ENCODE measurements around the gene UAP1L1. TPM values are rescaled to one million over a fixed set of nuclear protein-coding genes. Genes with fewer than 3 reads are reported as not detected.

UAP1L1 gene
- total RNA-seq, 1 donor from 2014 or later, result 11.7 TPM

DNA sequence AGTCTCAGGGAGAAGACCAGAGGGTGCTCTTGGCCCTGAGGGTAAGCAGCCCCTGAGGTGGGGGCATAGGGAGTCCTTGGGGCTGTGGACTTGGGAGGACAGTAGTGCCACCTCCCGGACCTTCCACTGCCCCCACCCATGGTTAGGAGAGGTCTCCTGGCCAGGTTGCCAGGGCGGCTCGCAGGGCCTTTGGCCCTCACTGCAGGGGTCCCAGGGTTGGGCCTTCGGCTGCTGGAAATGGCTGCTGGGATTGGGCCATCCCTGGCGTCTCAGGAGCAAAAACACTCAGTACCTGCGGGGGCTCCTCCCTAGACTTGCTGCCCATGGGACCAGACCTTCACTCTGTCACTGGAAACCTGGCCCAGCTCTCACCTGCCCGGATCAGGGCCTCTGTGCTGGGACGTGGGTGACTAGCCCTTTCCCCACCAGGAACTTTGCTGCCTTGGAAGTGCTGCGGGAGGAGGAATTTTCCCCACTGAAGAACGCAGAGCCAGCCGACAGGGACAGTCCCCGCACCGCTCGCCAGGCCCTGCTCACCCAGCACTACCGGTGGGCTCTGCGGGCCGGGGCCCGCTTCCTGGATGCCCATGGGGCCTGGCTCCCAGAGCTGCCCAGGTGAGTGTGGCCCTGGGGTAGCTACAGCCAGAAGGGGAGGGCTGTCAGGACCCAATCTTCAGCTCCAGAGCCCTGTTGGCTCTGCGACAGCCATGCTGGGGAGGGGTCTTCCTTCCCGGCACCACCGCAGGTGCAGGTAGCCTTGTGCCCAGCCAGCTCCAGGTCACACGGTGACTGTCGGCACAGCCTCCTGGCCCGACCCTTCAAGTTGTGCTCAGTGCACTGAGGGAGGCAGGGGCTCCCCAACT lies 3.2 kb downstream of the UAP1L1 start:
- DNase-seq (ENCODE audit: low read depth), result no peak
- H3K36me3 ChIP-seq (ENCODE audit: control insufficient read depth, insufficient read depth, low read length), result peaks cover 4% of the 10 kb centered on the region
- peaks cover 6% of the 10 kb centered on the region for H3K27me3 ChIP-seq (ENCODE audit: control insufficient read depth, insufficient read depth, low read length)
- TF ChIP-seq, protein P1, sequence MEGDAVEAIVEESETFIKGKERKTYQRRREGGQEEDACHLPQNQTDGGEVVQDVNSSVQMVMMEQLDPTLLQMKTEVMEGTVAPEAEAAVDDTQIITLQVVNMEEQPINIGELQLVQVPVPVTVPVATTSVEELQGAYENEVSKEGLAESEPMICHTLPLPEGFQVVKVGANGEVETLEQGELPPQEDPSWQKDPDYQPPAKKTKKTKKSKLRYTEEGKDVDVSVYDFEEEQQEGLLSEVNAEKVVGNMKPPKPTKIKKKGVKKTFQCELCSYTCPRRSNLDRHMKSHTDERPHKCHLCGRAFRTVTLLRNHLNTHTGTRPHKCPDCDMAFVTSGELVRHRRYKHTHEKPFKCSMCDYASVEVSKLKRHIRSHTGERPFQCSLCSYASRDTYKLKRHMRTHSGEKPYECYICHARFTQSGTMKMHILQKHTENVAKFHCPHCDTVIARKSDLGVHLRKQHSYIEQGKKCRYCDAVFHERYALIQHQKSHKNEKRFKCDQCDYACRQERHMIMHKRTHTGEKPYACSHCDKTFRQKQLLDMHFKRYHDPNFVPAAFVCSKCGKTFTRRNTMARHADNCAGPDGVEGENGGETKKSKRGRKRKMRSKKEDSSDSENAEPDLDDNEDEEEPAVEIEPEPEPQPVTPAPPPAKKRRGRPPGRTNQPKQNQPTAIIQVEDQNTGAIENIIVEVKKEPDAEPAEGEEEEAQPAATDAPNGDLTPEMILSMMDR (IDR thresholded peaks at IDR 0.05; ENCODE audit: insufficient read depth, low read length, poor library complexity, severe bottlenecking), result no peak
- H3K4me3 ChIP-seq (ENCODE audit: low read depth, low read length), result no peak overlapping the region

DNA sequence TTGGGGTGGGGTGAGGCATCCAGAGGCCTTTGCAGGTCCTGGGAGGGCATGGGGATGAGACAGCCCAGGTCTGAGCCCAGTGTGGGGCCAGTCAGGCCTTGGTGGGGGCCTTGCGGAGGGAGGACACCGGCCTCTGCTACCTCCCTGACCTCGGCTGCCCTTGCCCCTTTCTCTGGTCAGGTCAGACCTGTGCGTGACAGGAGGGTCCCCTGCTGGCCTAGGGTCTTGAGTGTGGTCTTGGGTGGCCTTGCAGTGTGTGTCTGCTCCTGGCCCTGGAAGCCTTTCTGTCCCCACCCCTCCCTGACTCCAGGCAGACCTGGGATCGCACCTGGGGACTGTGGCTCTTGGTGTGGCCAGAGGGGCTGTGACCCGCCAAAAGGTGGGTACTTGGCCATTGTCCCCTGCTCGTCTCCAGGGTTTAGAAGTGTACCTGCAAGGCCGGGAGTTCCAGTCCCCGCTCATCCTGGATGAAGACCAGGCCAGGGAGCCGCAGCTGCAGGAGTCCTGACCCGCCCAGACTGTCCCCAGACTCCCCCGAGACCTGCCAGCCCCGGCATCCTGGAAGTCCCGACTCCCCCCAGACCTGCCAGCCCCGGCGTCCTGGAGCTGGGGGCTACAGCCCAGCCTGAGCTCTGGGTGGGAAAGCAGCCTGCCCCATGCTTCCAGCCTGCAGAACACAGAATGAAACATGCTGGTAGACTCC lies 5.1 kb downstream of the UAP1L1 start:
- peaks cover 4% of the 10 kb centered on the region for H3K36me3 ChIP-seq (ENCODE audit: control insufficient read depth, insufficient read depth, low read length)
- no peak for DNase-seq (ENCODE audit: low read depth)
- H3K4me3 ChIP-seq (ENCODE audit: low read depth, low read length), result no peak overlapping the region
- TF ChIP-seq, protein P1 (IDR thresholded peaks at IDR 0.05; ENCODE audit: insufficient read depth, low read length, poor library complexity, severe bottlenecking), result no peak
- H3K27me3 ChIP-seq (ENCODE audit: control insufficient read depth, insufficient read depth, low read length), result peaks cover 6% of the 10 kb centered on the region

DNA sequence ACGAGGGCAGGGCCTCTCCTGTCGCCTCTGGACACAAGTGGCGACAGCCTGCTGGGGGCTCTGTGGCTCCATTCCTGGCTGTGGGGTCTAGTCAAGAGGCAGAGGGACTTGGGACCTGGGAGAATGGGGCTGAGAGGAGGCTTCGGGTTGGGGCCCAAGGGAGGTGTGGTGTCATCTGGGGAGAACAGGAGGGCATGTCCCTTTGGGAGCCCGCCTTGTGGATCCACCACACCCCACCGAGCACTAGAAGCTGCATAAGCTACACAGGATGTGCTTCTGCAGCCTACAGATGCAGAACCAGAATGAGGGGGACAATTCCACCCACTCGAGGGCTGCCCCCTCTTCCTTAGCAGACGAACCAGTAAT lies 5.6 kb downstream of the UAP1L1 start:
- TF ChIP-seq, protein P1 (IDR thresholded peaks at IDR 0.05; ENCODE audit: insufficient read depth, low read length, poor library complexity, severe bottlenecking), result no peak
- Histone ChIP-seq H3K4me3 (ENCODE audit: low read depth, low read length) (no peak overlapping the region), H3K36me3 (ENCODE audit: control insufficient read depth, insufficient read depth, low read length) (peaks cover 4% of the 10 kb centered on the region), H3K27me3 (ENCODE audit: control insufficient read depth, insufficient read depth, low read length) (peaks cover 6% of the 10 kb centered on the region)
- DNase-seq (ENCODE audit: low read depth), result no peak

DNA sequence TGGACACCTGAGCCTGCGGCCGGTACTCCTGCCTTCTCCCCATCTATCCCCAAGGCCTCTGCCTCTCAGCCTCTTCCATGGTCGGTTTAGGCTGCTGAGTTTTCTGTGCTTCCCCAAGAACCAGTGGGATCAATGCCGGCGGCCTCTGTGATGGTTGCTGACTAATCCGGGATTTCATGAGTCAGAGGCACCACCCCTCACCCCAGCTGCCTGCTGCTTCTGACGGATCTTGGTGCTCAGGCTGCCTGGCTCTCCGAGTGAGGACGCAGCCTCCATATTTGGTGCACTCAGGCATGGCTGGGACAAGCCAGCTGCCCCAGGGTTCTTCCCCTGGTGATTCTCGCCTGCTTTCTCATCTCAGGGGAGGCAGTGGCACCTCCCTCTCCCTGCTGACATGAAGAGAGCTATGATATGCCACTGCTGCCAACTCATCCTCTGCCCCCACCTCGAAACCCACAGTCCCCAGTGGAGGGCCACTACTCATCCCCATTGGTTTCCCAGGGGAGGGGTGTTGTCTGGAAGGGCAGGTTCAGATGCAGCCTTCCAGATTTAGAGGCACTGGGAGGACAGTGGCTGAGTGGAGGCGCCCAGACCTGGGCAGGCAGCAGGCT lies 6.2 kb downstream of the UAP1L1 start:
- peak; percentile 96 for DNase-seq (ENCODE audit: low read depth)
- peaks cover 4% of the 10 kb centered on the region for H3K36me3 ChIP-seq (ENCODE audit: control insufficient read depth, insufficient read depth, low read length)
- H3K27me3 ChIP-seq (ENCODE audit: control insufficient read depth, insufficient read depth, low read length), result peaks cover 2% of the 10 kb centered on the region
- no peak overlapping the region for H3K4me3 ChIP-seq (ENCODE audit: low read depth, low read length)
- TF ChIP-seq, protein P1 (IDR thresholded peaks at IDR 0.05; ENCODE audit: insufficient read depth, low read length, poor library complexity, severe bottlenecking), result no peak

DNA sequence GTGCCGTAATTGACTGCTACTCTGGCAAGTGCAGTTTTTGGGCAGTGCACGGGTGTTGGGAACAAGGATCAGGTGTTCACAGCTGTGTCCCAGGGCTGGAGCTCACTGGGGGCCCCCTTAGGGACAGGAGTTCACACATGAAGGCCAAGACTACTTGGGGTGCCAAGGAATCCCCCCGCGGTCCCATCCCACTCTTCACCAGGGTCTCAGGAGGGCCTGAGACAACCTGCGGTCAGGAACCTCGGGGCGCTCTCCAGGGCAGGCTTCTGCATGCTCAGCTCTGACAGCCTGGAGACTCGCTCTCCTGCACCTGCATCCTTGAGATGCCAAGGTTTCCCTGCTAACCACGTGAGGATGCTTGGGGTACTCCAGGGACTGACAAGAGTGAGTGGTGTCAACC lies 7.2 kb downstream of the UAP1L1 start:
- H3K4me3 ChIP-seq (ENCODE audit: low read depth, low read length), result no peak overlapping the region
- TF ChIP-seq, protein P1 (IDR thresholded peaks at IDR 0.05; ENCODE audit: insufficient read depth, low read length, poor library complexity, severe bottlenecking), result no peak
- no peak for DNase-seq (ENCODE audit: low read depth)
- peaks cover 4% of the 10 kb centered on the region for H3K36me3 ChIP-seq (ENCODE audit: control insufficient read depth, insufficient read depth, low read length)
- H3K27me3 ChIP-seq (ENCODE audit: control insufficient read depth, insufficient read depth, low read length), result no peaks in the 10 kb centered on the region

Data from kidney epithelial cell (primary cell).